ENCODE data around the gene CARHSP1.

- TF ChIP-seq CTCF (IDR thresholded peaks at IDR 0.05; ENCODE audit: insufficient read depth, low read length), result no peak
- TF ChIP-seq SPI1 (IDR thresholded peaks at IDR 0.05; ENCODE audit: borderline replicate concordance, low read depth), result no peak
- no peak for TF ChIP-seq POLR2AphosphoS5 (IDR thresholded peaks at IDR 0.05; ENCODE audit: low read depth)
Observed at GRCh38 chr16:8808009-8808408, 60.8 kb downstream of the CARHSP1 start.

Data from HL-60 (cell line).